H4 (cell line): ENCODE measurements around the gene ATG9B. TPM values are rescaled to one million over a fixed set of nuclear protein-coding genes. Genes with fewer than 3 reads are reported as not detected.

Source experiments
- DNase-seq: peaks from one replicate; pipeline ENCODE4 v3.0.0-alpha.2; 2015; ENCODE audit warnings: low spot score
- total RNA-seq: library from RNA; depleted of rRNA; stranded (reverse); fragments of >200 nt; shearing (Covaris generic); gene quantifications from 2 replicates; pipeline ENCODE4 v1.2.3, GENCODE V29; 2014; rRNA removed

ATG9B gene
- total RNA-seq, 1 experiment from 2014 or later: 0.17 TPM

DNA sequence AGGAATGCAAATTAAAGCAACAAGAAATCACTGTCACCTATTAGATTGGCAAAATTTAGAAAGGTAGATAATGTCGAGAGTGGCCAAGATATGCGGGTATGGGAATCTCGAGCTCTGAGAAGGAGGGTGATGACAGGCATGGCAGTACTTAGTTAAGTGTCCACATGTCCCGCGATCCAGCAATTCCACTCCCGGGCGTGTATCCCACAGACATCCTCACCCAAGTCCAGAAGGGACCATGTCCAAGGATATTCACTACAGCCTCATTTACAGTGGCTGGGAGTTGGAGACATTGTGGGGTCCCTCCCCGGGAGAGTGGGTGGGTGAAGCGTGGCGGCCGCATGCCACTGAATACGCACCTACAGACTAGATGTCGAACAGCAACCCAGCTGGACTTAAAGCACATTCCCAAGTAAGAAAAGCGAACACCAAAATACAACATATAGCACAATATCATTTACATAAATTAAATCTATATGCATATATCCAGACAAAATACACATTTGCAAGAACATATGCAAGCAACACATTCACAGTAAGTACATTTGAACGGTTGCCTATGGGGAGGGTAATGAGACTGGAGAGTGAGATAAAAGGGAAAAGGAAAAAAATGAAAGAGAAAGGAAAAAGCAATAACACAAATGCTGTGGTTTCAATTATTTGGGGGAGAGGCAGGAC, 56.1 kb downstream of the ATG9B start:
- no peak for DNase-seq

DNA sequence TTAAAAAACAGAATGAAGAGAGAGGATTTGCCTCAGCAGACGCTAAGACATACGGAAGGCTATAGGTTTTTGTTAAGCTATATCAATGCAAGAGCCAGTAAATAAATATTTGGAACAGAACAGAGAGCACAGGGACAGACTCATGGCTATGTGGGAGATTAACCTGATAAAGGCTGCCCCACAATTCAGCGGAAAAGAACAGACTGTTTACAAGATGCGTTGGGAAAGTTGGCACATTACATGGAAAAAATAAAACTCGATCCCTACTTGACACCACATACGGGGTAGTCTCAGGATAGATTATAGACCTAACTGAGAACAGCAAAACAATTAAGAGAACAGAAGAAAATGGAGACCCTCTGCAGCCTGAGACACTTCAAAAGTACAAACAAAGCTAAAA, 56.9 kb downstream of the ATG9B start:
- no peak for DNase-seq

DNA sequence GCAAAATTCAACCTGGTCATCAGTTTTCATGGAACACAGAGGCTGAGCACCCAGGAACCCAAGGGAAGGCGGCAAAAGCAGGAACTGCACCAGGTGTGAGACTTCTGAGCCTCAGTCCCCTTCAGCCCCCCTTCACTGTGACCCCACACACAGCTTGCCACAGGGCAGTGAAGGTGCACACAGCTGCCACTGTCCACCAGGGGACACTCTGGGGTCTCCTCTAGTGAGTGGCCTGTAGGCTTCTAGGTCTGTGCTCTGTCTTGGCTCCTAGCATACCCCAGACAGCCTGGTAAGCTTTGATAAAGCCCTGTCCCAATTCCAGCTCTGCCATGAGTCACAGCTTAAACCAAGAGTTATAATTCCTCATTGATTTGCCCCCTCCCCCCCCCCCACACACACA, 58.3 kb downstream of the ATG9B start:
- DNase-seq: no peak

DNA sequence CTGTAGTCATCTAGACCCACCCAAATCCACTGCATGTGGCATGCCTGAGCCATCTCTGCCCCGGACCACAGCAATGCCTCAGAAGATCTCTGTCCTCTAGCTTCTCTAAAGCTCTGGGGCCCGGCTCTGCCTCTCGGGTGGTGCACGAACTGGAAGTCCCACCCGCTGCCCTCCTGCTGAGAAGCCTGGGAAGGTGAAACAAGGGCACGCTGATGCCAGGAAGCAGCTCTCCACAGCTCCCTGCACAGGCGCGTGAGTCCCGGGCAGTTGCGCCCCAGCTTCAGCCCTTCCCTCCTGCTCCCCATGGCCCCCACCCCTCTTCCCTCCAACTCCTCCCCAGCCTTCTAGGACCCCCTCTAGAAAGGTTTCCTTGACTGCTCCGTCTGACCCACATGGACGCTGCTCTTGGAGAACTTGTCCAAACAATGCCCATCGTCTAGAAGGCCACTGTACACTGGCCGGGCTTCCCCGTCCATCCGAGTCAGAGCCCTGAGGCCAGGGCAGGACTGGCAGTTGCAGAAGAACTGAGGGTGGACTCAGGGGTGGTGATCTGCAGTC, 58.9 kb downstream of the ATG9B start:
- no peak for DNase-seq

Other genes with a start within 250 kb of the ATG9B start
- gene TMEM176B, start 224.1 kb downstream of the ATG9B start, total RNA-seq: 0.27 and 0.76 TPM in 2 replicates
- not detected in 2 replicates for gene TMEM176A, start 223.7 kb downstream of the ATG9B start, total RNA-seq
- gene AOC1, start 172.0 kb downstream of the ATG9B start, total RNA-seq: 0.31 TPM in 1 of 2 replicates, not detected in the other
- gene KCNH2, start 46.2 kb downstream of the ATG9B start, total RNA-seq: 0.58 and 0.84 TPM in 2 replicates
- gene NOS3, start 33.5 kb downstream of the ATG9B start, total RNA-seq: 0.29 and 0.60 TPM in 2 replicates
- 25.2 and 26.5 TPM in 2 replicates for gene ABCB8, start 4.0 kb upstream of the ATG9B start, total RNA-seq
- gene ASIC3, start 24.0 kb upstream of the ATG9B start, total RNA-seq: 0.10 TPM in 1 of 2 replicates, not detected in the other
- gene CDK5, start 33.4 kb upstream of the ATG9B start, total RNA-seq: 43.8 and 46.0 TPM in 2 replicates
- 61.6 and 82.9 TPM in 2 replicates for gene SLC4A2, start 35.1 kb upstream of the ATG9B start, total RNA-seq
- gene FASTK, start 56.3 kb upstream of the ATG9B start, total RNA-seq: 70.0 and 100 TPM in 2 replicates
- 37.1 and 37.3 TPM in 2 replicates for gene TMUB1, start 59.0 kb upstream of the ATG9B start, total RNA-seq
- 26.1 and 36.6 TPM in 2 replicates for gene AGAP3, start 62.0 kb upstream of the ATG9B start, total RNA-seq
- not detected in 2 replicates for gene GBX1, start 143.2 kb upstream of the ATG9B start, total RNA-seq
- not detected in 2 replicates for gene ASB10, start 162.8 kb upstream of the ATG9B start, total RNA-seq
- 0.64 TPM in 1 of 2 replicates, not detected in the other for gene H2BK1, start 186.0 kb upstream of the ATG9B start, total RNA-seq
- 88.1 and 92.4 TPM in 2 replicates for gene ABCF2, start 202.7 kb upstream of the ATG9B start, total RNA-seq
- 26.0 and 32.9 TPM in 2 replicates for gene CHPF2, start 208.0 kb upstream of the ATG9B start, total RNA-seq
- 35.5 and 35.9 TPM in 2 replicates for gene SMARCD3, start 224.2 kb upstream of the ATG9B start, total RNA-seq